ENCODE results near the gene UNC93B1.

- TF ChIP-seq CTCF (IDR thresholded peaks at IDR 0.05) (no peak), POLR2AphosphoS5 (IDR thresholded peaks at IDR 0.05) (peak; percentile 21), POLR2A (IDR thresholded peaks at IDR 0.05) (peak; percentile 45)
Measured at GRCh38 chr11:68012843-68013610, 9.1 kb upstream of the UNC93B1 start.

All from prostate gland (tissue), 2 donors.